A204.1 (cell line): ENCODE results near the gene FOSL2.

Experiments
- FAIRE-seq: peaks from 2 replicates; lab custom pipeline; 2012; peaks lifted over from hg19 to GRCh38; lab: Jason Lieb, UNC

Gene FOSL2

DNA sequence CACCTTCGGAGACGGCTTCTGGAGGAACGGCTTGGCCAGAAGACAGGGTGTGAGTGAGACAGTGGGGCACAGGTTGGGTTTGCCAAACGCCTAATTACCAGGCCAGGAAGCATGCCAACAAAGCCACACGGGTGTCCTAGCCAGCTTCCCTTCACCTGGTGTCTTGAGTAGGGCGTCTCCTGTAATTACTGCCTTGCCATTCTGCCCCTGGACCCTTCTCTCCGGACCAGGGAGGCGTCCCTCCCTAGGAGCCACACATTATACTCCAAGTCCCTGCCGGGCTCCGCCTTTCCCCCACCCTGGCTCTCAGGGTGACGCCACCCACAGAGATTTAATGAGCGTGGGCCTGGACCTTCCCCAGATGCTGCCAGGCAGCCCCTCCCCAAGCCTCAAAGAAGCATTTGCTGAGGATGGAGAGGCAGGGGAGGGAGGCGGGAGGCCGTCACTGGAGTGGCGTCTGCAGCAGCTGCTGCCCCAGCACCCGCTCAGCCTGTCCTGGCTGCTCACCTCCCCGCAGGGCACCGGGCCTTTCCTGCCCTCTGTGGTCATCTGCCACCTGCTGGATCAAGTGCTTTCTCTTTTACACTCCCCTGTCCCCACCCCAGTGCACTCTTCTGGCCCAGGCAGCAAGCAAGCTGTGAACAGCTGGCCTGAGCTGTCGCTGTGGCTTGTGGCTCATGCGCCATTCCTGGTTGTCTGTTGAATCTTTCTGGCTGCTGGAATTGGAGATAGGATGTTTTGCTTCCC is 20.7 kb downstream of the FOSL2 start:
- no peak for FAIRE-seq

DNA sequence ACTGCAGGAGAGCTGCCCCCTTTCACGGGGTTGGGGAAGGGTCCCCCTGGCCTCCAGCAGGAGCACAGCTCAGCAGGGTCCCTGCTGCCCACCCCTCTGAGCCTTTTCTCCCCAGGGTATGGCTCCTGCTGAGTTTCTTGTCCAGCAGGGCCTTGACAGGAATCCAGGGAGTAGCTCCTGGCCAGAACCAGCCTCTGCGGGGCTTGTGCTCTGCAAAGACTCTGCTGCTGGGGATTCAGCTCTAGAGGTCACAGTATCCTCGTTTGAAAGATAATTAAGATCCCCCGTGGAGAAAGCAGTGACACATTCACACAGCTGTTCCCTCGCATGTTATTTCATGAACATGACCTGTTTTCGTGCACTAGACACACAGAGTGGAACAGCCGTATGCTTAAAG is 21.2 kb downstream of the FOSL2 start:
- no peak for FAIRE-seq

DNA sequence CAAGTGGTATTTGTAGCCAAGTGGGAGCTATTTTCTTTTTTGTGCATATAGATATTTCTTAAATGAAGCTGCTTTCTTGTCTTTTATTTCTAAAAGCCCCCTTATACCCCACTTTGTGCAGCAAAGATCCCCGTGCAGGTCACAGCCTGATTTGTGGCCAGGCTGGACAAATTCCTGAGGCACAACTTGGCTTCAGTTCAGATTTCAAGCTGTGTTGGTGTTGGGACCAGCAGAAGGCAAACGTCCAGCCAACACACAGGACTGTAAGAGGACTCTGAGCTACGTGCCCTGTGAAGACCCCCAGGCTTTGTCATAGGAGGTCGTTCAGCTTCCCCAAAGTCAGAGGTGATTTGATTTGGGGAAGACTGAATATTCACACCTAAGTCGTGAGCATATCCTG is 21.9 kb downstream of the FOSL2 start:
- FAIRE-seq: no peak

DNA sequence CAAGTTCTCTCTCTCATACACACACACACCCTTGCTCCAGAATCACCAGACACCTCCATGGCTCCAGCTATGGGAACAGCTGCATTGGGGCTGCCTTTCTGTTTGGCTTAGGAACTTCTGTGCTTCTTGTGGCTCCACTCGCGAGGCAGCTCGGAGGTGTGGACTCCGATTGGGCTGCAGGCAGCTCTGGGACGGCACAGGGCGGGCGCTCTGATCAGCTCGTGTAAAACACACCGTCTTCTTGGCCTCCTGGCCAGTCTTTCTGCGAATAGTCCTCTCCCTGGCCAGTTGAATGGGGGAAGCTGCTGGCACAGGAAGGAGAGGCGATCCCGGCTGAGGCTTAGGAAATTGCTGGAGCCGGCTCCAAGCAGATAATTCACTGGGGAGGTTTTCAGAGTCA is 22.4 kb downstream of the FOSL2 start:
- no peak for FAIRE-seq

DNA sequence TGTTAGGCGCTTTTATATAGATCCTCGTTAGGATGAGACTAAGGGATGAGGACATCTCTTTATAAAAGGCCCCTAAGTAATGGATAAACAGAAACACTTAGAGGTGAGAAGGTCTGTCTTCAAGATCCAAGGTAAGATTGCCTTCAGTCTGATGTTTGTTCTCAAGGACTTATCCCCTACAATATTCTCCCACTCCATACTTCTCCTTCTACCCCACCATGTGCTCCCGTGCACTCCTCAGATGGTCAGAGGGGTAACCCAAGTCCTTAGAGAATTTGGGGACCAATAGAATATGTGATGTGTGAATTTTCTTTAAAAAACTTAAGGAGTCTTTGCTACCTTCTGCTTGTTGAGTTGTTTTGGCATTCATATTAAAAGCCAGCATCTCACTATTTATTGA is 23.1 kb downstream of the FOSL2 start:
- FAIRE-seq: no peak

DNA sequence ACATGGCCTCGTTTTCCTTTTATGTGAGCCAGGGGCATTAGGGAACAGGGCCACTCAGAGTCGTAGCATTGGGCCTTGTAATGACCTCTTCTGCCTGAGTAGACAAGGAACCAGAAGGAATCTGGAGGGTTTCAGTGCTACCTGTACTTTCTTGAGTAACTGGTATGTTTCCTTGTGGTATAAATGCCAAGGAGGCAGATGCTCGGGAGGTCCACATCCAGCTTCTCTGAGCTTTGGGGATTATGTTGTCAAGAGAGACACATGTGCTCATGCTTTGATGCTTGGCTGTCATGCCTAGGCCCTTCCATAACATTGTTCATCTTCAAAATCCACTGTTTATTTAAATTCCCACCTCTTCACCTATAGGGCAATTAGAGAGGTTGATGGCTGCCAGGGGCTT is 26.3 kb downstream of the FOSL2 start:
- FAIRE-seq: no peak

DNA sequence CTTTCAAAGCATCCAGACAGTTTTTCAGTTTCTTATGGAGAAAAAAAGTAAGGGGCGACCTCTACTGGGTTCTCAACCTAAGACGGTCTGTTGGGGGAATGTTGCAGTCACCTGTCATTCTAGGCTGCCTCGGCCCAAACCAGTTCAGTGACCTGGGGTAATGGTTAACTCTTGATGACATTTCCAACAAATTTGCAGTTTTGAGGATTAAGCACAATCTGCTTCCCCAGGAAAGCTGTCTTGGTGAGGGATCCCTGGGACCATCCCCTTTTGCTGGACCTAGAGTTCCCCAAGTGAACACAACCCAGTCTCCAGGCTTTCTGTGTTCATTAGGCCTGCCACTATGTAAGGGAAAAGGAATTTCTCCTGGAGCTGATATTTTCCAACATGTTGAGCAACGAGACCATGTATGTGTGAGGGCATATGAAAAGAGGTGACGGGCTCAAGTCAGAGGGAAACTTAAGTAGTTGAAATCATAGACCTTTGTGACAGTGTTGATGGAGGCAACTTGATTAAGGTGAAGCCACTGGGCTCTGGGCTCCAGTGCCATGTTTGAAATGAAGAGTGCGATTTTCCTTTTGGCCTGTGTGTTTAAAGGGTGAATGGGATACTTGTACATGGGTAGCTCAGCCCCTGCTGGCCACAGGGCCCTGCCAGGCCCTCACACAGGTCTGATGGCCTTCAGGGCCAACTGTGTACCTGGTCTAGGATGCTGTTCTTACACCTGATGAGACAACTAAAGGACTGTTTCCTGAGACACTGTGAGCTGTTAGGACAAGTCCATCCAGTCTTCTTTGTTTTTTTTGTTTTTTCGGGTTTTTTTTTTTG is 27.0 kb downstream of the FOSL2 start:
- FAIRE-seq: no peak

DNA sequence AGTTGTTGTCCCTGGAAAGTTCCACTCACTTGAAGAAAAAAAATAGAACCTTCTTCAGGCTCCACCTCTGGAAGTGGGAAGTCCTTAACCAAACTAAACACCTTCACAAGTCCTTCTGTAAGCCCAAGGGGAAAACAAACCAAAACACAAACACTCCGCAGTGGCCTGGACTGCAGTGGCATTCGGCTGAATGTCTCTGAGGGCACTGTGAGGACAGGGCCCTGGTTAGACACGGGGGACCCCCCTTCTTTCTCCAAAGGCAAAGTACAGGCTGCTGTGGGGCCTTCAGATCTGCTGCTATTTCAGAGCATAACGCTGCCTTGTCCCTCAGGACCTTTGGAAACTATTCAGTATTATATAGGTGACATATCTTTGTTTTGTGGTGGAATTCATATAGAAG is 28.1 kb downstream of the FOSL2 start:
- no peak for FAIRE-seq

DNA sequence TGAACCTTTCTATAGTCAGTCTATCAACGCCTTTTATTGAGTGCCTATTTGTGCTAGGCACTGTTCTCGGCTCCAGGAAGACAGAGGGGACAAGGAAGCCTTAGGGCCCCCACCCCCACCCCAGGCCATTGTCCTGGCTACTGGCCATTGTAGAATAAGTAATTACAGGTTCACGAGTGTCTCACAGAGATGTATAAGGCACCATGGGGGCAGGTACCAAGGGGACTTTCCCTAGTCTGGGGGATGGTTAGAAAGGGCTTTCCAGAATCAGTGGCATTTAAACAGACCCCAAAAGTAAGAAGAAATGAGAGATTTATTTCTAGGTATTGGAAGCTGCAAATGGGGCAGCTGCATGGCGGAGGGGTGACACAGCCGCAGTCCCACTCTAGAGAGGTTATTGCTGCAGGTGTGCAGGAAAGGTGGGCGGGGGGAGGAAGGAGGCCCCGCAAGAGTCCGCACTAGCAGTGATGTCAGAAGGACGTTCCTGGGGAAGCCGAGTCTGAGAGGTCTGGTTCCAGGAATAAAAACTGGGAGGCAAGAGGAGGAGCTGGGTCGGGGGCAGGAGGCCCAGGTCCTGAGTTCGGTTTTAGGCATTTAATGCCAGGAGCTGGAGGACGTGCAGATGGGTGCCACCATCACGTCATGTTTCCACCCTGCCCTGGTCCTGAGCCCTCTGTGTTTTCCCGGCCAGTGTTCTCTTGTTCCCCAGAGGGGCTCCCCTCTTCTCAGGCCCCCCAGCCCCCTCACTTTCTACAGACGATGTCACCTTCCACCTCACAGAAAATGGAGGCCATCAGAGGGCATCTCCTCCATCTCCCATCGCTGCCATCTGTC is 30.5 kb downstream of the FOSL2 start:
- FAIRE-seq: no peak

DNA sequence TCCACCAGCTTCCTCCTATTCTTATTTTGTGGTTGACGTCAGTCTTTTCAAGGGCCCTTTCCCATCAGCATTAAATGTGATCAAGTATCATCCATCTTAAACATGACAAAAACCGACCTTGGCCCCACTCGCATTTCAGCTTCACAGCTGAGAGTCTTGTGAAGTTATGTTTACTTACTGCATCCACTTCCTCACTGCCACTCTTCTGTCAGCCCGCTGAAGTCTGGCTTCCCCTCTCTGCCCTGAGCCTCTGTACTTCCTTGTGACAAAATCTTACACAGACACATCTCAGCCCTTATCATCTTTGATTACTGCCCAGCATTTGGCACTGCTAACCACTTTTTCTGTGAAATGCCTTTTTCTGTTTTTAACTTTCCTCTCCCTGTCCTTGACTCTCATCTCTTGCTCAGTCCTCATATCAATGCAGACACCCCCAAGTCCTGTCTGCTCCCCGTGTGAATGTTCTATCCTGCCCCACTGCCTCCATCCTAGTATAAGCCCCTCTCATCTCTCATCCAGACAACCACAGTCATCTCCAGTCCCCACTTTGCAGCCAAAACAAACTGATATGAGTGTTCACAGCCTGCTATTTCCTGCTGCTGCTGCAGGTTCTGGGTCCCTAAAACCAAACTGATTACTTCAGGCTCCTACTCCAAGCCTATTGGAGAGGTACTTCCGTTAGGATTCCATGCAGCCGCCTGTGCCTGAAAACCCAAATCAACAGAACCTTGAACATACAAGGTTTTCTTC is 31.4 kb downstream of the FOSL2 start:
- no peak for FAIRE-seq

DNA sequence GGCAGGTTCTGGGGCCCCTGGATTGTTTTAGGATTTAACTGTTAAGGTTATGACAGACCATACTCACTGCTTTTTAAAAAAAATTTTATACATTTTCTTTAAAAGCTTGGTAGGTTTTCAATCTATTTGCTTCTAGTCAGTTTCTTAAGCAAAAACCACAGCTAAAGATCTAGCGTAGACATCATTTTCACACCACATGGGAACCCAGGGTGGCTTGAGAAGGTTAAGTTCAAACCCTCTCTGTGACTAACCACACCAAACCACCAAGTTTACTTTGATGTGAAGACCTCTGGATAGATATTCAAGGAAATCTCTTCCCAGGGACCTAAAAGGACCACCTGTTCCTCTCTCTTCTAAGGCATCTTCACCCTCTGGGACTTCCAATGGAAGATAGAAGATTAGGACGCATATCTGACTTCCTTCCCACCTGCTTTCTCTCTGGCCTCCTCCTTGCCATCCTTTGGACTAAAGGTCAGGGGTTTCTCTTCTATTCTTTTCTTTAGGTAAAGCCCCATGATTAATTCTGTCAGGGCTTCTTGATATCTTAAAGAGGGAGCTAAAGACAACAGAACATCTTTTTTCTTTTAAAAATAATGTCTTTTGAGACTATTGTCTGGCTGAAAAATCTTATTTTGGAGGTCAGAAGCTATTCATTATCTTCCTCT is 32.3 kb downstream of the FOSL2 start:
- FAIRE-seq: no peak

DNA sequence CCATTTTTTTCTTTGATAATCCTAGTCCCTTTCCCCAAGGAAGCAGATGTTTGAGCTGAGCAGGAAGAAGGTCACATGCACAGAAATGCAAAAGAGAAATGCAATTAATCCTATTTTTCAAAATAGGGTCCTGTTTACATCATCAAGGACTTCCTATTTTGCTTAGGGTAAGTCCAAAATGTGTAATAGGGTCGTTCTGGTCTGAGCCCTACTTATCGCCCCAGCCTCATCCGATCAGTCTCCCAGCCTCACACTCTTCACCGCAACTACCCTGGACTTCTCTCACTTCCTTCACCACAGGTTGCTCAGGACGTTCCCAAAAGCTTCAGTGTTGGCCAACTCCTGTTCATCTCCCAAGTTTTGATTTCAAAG is 32.8 kb downstream of the FOSL2 start:
- no peak for FAIRE-seq

DNA sequence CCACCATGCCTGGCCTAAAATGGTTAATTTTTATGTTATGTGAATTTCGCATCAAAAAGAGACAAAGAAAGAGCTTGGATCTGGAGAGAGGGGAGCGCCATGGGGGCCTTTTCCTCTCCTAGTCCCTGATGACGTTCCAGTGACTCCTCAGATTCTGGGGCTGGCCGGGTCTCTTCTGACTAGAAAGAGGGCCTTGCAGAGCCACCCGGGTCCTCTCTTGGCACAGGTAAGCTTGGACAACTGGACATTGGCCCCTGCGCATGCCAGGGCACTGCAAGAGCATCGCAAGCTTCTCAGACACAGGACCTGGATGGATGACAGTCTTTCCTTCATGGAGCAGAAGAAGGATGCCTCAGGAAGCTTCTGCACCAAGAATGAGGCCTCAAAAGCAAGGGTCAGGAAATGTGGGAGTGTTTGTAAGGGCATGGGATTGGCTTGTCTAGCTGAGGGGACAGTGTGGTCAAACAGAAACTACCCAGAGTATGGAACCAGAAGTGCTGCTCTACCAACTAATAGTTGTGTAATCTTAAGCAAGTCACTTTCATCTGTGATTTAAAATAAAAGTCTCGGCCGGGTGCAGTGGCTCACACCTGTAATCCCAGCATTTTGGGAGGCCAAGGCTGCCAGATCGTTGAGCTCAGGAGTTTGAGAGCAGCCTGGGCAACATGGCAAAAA is 35.2 kb downstream of the FOSL2 start:
- no peak for FAIRE-seq

DNA sequence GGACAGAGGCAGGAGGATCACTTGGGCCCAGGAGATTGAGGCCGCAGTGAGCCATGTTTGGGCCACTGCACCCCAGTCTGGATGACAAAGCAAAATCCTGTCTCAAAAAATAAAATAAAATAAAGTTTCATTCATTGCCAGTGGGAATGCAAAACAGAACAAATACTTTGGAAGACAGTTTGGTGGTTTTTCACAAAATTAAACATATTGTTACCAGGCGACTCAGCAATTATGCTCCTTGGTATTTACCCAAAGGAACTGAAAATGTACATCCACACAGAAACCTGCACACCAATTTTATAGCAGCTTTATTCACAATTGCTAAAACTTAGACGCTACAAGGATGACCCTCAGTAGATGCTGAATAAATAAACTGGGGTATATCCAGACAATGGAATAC is 35.8 kb downstream of the FOSL2 start:
- no peak for FAIRE-seq

DNA sequence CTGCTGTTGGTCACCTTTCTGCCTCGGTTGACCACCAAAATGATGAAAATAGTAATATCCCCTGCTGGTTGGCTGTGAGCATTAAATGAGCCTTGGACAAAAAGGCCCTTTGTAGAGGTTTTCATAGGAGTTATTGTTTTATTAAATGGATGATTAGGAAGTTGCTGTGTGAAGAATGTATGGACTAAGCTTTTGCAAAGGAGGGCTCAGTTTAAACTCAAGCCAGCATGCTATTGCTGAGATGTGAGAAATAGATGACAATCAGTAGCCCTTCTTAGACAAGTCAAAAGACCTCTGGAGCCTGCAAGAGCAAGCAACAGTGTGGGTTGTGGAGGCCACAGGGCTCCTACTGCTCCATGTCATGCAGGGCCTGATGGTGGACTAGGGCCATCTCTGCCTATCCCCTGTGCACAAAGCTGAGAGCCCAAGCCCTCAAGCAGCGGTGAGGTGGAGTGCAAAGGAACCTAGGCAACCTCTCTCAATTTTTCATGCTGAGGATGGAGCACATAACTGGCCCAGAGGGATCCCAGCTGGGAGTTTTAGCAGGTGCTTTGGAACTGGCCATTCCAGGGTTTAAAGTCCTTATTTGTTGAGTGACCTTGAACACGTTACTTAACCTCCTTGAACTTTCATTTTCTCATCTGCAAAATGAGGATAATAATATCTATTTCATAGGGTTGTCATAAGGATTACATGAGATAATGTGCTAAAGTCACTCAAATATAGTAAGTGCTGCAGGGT is 37.1 kb downstream of the FOSL2 start:
- FAIRE-seq: no peak

DNA sequence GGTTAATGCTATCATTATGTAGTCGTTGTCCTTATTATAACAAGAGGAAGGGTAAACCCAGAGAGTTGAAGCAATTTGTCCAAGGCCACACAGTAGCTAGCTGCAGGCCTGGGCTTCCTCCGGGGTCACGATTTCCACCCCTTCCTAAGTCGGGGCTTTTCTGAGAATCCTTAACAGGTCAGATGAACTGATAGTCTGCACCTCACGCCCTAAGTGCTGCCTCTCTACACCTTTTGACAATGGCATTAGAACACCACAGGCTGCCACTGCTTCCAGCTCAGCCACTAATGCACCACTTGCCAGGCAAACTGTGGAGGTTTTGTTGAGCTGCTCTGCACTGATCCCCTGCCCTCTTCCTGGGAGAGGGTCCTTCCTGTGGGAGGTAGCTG is 37.7 kb downstream of the FOSL2 start:
- no peak for FAIRE-seq

DNA sequence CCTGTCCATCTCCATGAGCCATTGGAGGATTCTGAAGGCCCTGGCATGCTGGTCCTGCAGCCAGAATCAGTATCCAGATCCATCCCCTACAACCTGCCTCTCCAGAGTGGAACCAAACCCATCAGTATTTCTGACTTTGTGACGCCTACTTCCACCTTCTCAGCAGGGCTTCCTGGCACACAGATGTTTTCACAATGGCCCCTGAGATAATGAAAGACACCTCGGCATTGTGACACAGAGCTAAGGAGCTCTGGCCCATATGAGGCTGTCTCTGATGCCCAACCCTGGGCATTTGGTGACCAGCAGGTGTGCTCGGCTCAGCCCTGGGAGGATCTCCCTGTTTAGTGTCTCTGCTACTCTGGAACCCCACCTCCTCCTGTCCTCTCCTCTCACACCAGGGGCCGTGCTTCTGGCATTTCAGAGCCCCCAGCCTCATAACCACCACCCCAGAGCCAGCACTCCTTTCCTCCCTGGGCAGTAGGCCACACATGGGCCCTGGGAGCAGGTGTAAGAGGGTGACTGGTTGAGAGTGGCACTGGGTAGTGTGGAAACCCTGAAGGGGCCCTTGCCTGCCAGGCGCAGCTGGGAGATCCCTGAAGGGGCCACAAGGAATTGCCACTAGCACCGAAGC is 38.2 kb downstream of the FOSL2 start:
- no peak for FAIRE-seq

DNA sequence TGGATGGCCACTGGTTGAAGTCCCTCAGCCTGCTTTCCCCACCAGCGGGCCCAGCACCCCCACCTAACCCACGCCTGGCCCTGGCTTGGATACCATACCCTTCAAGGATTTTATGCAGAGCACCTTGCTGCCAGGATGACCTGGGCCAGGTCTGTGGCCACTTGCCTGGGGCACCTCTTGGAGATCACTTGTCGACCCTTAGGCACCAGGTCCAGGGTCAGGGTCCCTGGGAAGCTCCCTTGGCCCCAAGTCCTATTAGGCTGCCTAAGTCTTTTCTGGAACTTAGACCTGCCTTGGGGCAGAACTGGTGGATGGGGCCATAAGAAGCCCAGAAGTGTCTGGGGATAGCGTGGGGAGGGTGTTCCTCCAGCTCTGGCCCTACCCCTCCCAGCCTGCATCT is 39.1 kb downstream of the FOSL2 start:
- no peak for FAIRE-seq

DNA sequence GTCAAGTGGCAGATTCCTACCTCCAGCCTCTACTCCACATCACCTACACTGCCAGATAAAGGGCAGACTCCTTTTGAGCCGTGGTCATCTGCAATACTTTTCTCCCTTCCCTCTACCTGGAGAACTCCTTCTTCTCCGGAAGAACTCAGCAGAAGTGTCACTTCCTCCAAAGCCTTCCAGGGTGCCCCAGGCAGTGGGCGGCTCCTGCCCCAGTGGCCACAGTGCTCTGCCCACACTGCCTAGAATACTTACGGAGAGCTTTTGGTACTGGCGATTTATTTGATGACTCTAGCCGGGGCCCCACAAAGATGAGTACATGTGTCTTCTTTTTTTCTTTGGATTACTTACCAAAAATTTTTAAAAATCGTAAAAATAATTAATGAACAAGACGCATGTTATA is 39.7 kb downstream of the FOSL2 start:
- FAIRE-seq: no peak

DNA sequence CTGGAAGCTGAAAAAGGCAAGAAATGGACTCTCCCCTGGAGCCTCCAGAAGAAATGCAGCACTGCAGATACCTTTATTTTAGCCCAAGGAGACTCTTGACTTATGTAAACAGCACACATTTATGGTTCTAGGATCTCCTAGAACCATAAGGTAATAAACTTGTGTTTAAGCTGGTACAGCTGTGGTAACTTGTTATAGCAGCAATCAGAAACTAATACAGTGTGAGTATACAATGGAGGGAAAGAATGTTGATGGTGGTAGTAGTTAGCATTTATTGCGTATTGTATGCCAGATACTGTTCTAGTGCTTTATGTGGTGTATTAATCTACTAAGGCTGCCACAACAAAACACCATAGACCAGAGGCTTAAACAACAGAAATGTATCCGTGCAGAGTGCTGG is 40.6 kb downstream of the FOSL2 start:
- FAIRE-seq: no peak
